Gastrocnemius medialis (tissue), 4 donors: ENCODE measurements around the gene ATG12.

ENCODE experiments used
- CTCF ChIP-seq, 5 experiments: fragments of 450-650 bp in 3 of 5; fragments of 200-600 bp in 2 of 5; sonication (generic) in 2 of 5; IDR thresholded peaks in 4 of 5; conservative IDR thresholded peaks in 1 of 5; 1 replicate in 4 of 5; 2 replicates in 1 of 5; pipeline ENCODE4 v1.5.1; 2016 to 2019; ENCODE audit warnings: antibody characterized with exemption in 5 of 5, mild to moderate bottlenecking in 3 of 5, moderate library complexity in 3 of 5
- POLR2A ChIP-seq, 2 donors: fragments of 450-650 bp; IDR thresholded peaks; one replicate each; pipeline ENCODE4 v1.6.1; 2017; ENCODE audit warnings: antibody characterized with exemption in 2 of 2, mild to moderate bottlenecking in 2 of 2, moderate library complexity in 2 of 2

- TF ChIP-seq CTCF (IDR thresholded peaks at IDR 0.05 in 4 of 5, conservative IDR thresholded peaks at IDR 0.05 in 1 of 5) (no peak), POLR2A (IDR thresholded peaks at IDR 0.05) (no peak)
Measured at GRCh38 chr5:115812372-115812771, 29.0 kb downstream of the ATG12 start.
